HEK293 (cell line): ENCODE measurements around the gene FLYWCH1.

Experiments
- CTCF ChIA-PET: fragments of 350-600 bp; formaldehyde crosslinking; extraction: SDS; loops from one replicate; lab custom pipeline; 2021; ENCODE audit warnings: antibody characterized with exemption; lab: Yijun Ruan, JAX
- POLR2A ChIA-PET: fragments of 300-600 bp; formaldehyde crosslinking; extraction: SDS; loops from one replicate; lab custom pipeline; 2020; ENCODE audit warnings: antibody characterized with exemption, inconsistent platforms; lab: Yijun Ruan, JAX
- H3K27ac ChIP-seq: fragments of 200-500 bp; sonication (Bioruptor generic); 2 replicates; pipeline ENCODE4 v1.5.1; 2014; ENCODE audit warnings: low read depth, low read length, control low read depth, inconsistent platforms; ENCODE audit errors: extremely low read depth
- H3K36me3 ChIP-seq, 2 experiments: fragments of 200-500 bp in 1 of 2; sonication (Bioruptor generic) in 1 of 2; 1 replicate in 1 of 2; 2 replicates in 1 of 2; pipeline ENCODE4 v1.5.1; 2014 to 2017; ENCODE audit warnings: inconsistent platforms in 2 of 2, low read length in 2 of 2; ENCODE audit not compliant: control insufficient read depth in 2 of 2, insufficient read depth in 1 of 2
- H3K4me1 ChIP-seq: fragments of 200-500 bp; sonication (Bioruptor generic); 2 replicates; pipeline ENCODE4 v1.5.1; 2014; ENCODE audit warnings: mild to moderate bottlenecking, low read length, inconsistent platforms; ENCODE audit not compliant: control insufficient read depth, insufficient read depth
- H3K4me3 ChIP-seq: 2 replicates; pipeline ENCODE4 v1.5.1; 2011; ENCODE audit warnings: low read depth, mild to moderate bottlenecking, control low read depth, low read length, moderate library complexity
- H3K9me3 ChIP-seq: fragments of 200-500 bp; sonication (Bioruptor generic); 2 replicates; pipeline ENCODE4 v1.5.1; 2014; ENCODE audit warnings: low read depth, low read length, inconsistent platforms; ENCODE audit not compliant: control insufficient read depth, insufficient read depth
- BCL11A ChIP-seq: fragments of 450-650 bp; formaldehyde crosslinking; IDR thresholded peaks from 2 replicates; pipeline ENCODE4 v1.5.1; 2016; ENCODE audit warnings: low read depth, missing biosample characterization, missing genetic modification characterization
- IKZF3 ChIP-seq: fragments of 450-650 bp; IDR thresholded peaks from 2 replicates; pipeline ENCODE4 v1.5.0; 2018; ENCODE audit warnings: missing biosample characterization, mild to moderate bottlenecking, missing genetic modification characterization, moderate library complexity
- KLF1 ChIP-seq: fragments of 450-650 bp; formaldehyde crosslinking; IDR thresholded peaks from 2 replicates; pipeline ENCODE4 v1.5.1; 2016; ENCODE audit warnings: missing biosample characterization, missing genetic modification characterization
- KLF10 ChIP-seq: fragments of 450-650 bp; IDR thresholded peaks from 2 replicates; pipeline ENCODE4 v1.5.1; 2018; ENCODE audit warnings: missing biosample characterization, mild to moderate bottlenecking, missing genetic modification characterization
- KLF8 ChIP-seq: fragments of 450-650 bp; formaldehyde crosslinking; IDR thresholded peaks from 2 replicates; pipeline ENCODE4 v1.5.1; 2016; ENCODE audit warnings: missing biosample characterization, missing genetic modification characterization
- KLF9 ChIP-seq: fragments of 450-650 bp; formaldehyde crosslinking; IDR thresholded peaks from 2 replicates; pipeline ENCODE4 v1.5.1; 2016; ENCODE audit warnings: missing biosample characterization, missing genetic modification characterization, low read depth
- MYNN ChIP-seq: fragments of 450-650 bp; formaldehyde crosslinking; IDR thresholded peaks from 2 replicates; pipeline ENCODE4 v1.5.1; 2016; ENCODE audit warnings: missing biosample characterization, missing genetic modification characterization, borderline replicate concordance
- PATZ1 ChIP-seq: fragments of 450-650 bp; formaldehyde crosslinking; IDR thresholded peaks from 2 replicates; pipeline ENCODE4 v1.5.1; 2016; ENCODE audit warnings: missing biosample characterization, missing genetic modification characterization
- PRDM10 ChIP-seq: fragments of 450-650 bp; formaldehyde crosslinking; IDR thresholded peaks from 2 replicates; pipeline ENCODE4 v1.5.1; 2016; ENCODE audit warnings: missing biosample characterization, missing genetic modification characterization
- PRDM4 ChIP-seq: fragments of 450-650 bp; formaldehyde crosslinking; IDR thresholded peaks from 2 replicates; pipeline ENCODE4 v1.5.1; 2017; ENCODE audit warnings: missing biosample characterization, missing genetic modification characterization
- ZBTB11 ChIP-seq: fragments of 450-650 bp; formaldehyde crosslinking; conservative IDR thresholded peaks from 2 replicates; pipeline ENCODE4 v1.5.1; 2016; ENCODE audit warnings: low read depth, missing biosample characterization, missing genetic modification characterization
- ZNF140 ChIP-seq: fragments of 450-650 bp; formaldehyde crosslinking; IDR thresholded peaks from 2 replicates; pipeline ENCODE4 v1.5.1; 2016; ENCODE audit warnings: missing biosample characterization, missing genetic modification characterization
- ZNF366 ChIP-seq: fragments of 450-650 bp; formaldehyde crosslinking; conservative IDR thresholded peaks from 2 replicates; pipeline ENCODE4 v1.5.1; 2016; ENCODE audit warnings: missing biosample characterization, missing genetic modification characterization
- ZNF555 ChIP-seq: fragments of 450-650 bp; formaldehyde crosslinking; conservative IDR thresholded peaks from 2 replicates; pipeline ENCODE4 v1.5.1; 2017; ENCODE audit warnings: missing biosample characterization, mild to moderate bottlenecking, missing genetic modification characterization, inconsistent platforms
- ZNF692 ChIP-seq: fragments of 450-650 bp; formaldehyde crosslinking; IDR thresholded peaks from 2 replicates; pipeline ENCODE4 v1.5.1; 2016; ENCODE audit warnings: missing biosample characterization, missing genetic modification characterization
- ZNF76 ChIP-seq: fragments of 450-650 bp; formaldehyde crosslinking; IDR thresholded peaks from 2 replicates; pipeline ENCODE4; 2016; ENCODE audit warnings: low read depth, missing biosample characterization, missing genetic modification characterization, borderline replicate concordance
- ZNF843 ChIP-seq: fragments of 450-650 bp; formaldehyde crosslinking; IDR thresholded peaks from 2 replicates; pipeline ENCODE4 v1.5.1; 2016; ENCODE audit warnings: missing biosample characterization, missing genetic modification characterization

Gene FLYWCH1

GRCh38 chr16:2905241-2905987 lies 6.3 kb upstream of the FLYWCH1 start (continued):
- TF ChIP-seq ZNF692 (tag by site-specific recombination) (peak; percentile 62; the same call in 1 of the 2 replicates), KLF9 (tag by site-specific recombination) (peak; percentile 68), PRDM4 (tag by site-specific recombination) (0 out of 2 replicates have a peak, but pooled peaks have one; percentile 3), BCL11A (tag by site-specific recombination) (peak; percentile 25; the same call in 1 of the 2 replicates), ZNF76 (tag by site-specific recombination) (peak; percentile 34; the same call in 1 of the 2 replicates), ZBTB11 (tag by site-specific recombination) (peak; percentile 12; the same call in 1 of the 2 replicates), KLF1 (tag by site-specific recombination) (peak; percentile 80), ZNF555 (tag by site-specific recombination) (no peak), PATZ1 (tag by site-specific recombination) (peak; percentile 68)
- TF ChIP-seq, all 188 proteins: peak for 47

- no peak overlapping the region for H3K4me3 ChIP-seq
- H3K36me3 ChIP-seq = no peaks in the 10 kb centered on the region
- H3K27ac ChIP-seq = no peak overlapping the region
- H3K4me1 ChIP-seq = peaks cover 3% of the 10 kb centered on the region; the same call in 1 of the 2 replicates
- ChIA-PET CTCF (interaction anchor here (0.8 to 1.7 kb wide), 9 partner anchors 8 to 189 kb away, joined by 3 to 11 read pairs (median 5); partner anchors contain the start of gene FLYWCH2), POLR2A (interaction anchor here (0.6 to 1.5 kb wide), 18 partner anchors 9 to 599 kb away, joined by 3 to 40 read pairs (median 4); partner anchors contain the start of genes ELOB, FLYWCH2 and SRRM2)
- TF ChIP-seq KLF10 = peak; percentile 90
- TF ChIP-seq ZNF366 (tag by site-specific recombination) = peak; percentile 83
- TF ChIP-seq ZNF140 (tag by site-specific recombination) = no peak
- TF ChIP-seq PATZ1 (tag by site-specific recombination) = no peak
- 0 out of 2 replicates have a peak, but pooled peaks have one; percentile 2 for TF ChIP-seq KLF9 (tag by site-specific recombination)
- TF ChIP-seq KLF8 = no peak
- peak; percentile 68 for TF ChIP-seq IKZF3
- TF ChIP-seq ZNF843 = no peak
- TF ChIP-seq KLF1 (tag by site-specific recombination) = peak; percentile 20
- peak; percentile 54 for TF ChIP-seq PRDM10 (tag by site-specific recombination)
- peak; percentile 58; the same call in 1 of the 2 replicates for TF ChIP-seq MYNN (tag by site-specific recombination)
- H3K9me3 ChIP-seq = no peaks in the 10 kb centered on the region
These were observed 5.7 kb upstream of the FLYWCH1 start for GRCh38 chr16:2905988-2906387.
